Lower leg skin (tissue), 3 donors: ENCODE measurements around the gene PAK5.

ENCODE experiments used
- POLR2A ChIP-seq, 2 donors: fragments of 450-650 bp; IDR thresholded peaks; one replicate each; pipeline ENCODE4 v1.6.1; 2016 to 2017; ENCODE audit warnings: antibody characterized with exemption in 2 of 2, mild to moderate bottlenecking in 1 of 2, moderate library complexity in 1 of 2
- TF ChIP-seq, protein P1 (sequence below), 3 donors: fragments of 450-650 bp; IDR thresholded peaks; one replicate each; pipeline ENCODE4 v1.5.1; 2016; ENCODE audit warnings: antibody characterized with exemption in 3 of 3, mild to moderate bottlenecking in 3 of 3, moderate library complexity in 2 of 3

DNA sequence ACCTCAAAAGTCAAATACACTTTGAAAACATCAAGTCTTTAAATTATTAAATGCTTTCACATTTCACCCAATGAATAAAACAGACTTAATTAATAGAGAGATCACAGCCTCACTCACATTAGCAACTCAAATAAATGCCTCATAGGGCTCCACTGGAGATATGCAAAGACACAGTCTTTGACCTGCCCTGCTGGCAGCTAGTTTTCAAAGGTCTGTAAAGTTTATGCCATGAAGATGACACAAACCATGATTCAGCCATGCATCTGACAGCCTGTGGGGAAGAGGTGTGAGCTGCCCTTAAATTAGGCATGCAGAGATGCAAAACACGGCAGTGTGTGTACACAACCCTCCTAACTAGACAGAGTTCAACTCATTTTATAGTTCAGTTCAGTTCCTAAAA lies 83.6 kb downstream of the PAK5 start:
- TF ChIP-seq, protein P1, sequence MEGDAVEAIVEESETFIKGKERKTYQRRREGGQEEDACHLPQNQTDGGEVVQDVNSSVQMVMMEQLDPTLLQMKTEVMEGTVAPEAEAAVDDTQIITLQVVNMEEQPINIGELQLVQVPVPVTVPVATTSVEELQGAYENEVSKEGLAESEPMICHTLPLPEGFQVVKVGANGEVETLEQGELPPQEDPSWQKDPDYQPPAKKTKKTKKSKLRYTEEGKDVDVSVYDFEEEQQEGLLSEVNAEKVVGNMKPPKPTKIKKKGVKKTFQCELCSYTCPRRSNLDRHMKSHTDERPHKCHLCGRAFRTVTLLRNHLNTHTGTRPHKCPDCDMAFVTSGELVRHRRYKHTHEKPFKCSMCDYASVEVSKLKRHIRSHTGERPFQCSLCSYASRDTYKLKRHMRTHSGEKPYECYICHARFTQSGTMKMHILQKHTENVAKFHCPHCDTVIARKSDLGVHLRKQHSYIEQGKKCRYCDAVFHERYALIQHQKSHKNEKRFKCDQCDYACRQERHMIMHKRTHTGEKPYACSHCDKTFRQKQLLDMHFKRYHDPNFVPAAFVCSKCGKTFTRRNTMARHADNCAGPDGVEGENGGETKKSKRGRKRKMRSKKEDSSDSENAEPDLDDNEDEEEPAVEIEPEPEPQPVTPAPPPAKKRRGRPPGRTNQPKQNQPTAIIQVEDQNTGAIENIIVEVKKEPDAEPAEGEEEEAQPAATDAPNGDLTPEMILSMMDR (IDR thresholded peaks at IDR 0.05), result no peak
- TF ChIP-seq POLR2A (IDR thresholded peaks at IDR 0.05), result no peak
